H1 (cell line): ENCODE results near the gene NRK. TPM values are rescaled to one million over a fixed set of nuclear protein-coding genes. Genes with fewer than 3 reads are reported as not detected.

Experiments
- CTCF ChIA-PET: fragments of 300-600 bp; sonication (Branson Sonifier 250); formaldehyde crosslinking; loops from one replicate; lab custom pipeline; 2021; ENCODE audit not compliant: partially characterized antibody; lab: Charles Lee
- POLR2A ChIA-PET: fragments of 300-600 bp; sonication (Branson Sonifier 250); formaldehyde crosslinking; loops from one replicate; lab custom pipeline; 2021; ENCODE audit warnings: inconsistent platforms; ENCODE audit not compliant: partially characterized antibody; lab: Charles Lee
- DNase-seq, 2 experiments: peaks; one replicate each; pipeline versions ENCODE4 v3.0.0 to v3.0.0-alpha.2; 2010 to 2022; ENCODE audit warnings: low spot score in 2 of 2, low read depth in 1 of 2, mixed read lengths in 1 of 2
- FAIRE-seq: peaks from 2 replicates; lab custom pipeline; 2011; peaks lifted over from hg19 to GRCh38; lab: Jason Lieb, UNC
- H2AFZ ChIP-seq: 2 replicates; pipeline ENCODE4 v1.8.1; 2012; ENCODE audit warnings: low read length, inconsistent platforms
- H2AK5ac ChIP-seq: 2 replicates; pipeline ENCODE4 v1.6.1; 2013; ENCODE audit warnings: low read depth, low read length
- H2BK120ac ChIP-seq: replicated peaks from 2 replicates; pipeline ENCODE3; 2013; ENCODE audit warnings: low read depth, low read length, inconsistent platforms
- H2BK12ac ChIP-seq: 2 replicates; pipeline ENCODE4 v1.6.1; 2013; ENCODE audit warnings: low read depth, low read length
- H2BK15ac ChIP-seq: 2 replicates; pipeline ENCODE4 v1.6.1; 2013; ENCODE audit warnings: low read length
- H2BK20ac ChIP-seq: 2 replicates; pipeline ENCODE4 v1.6.1; 2013; ENCODE audit warnings: low read length
- H2BK5ac ChIP-seq: 2 replicates; pipeline ENCODE4 v1.6.1; 2013; ENCODE audit warnings: low read depth, low read length
- H3K14ac ChIP-seq: 2 replicates; pipeline ENCODE4 v1.6.1; 2013; ENCODE audit warnings: inconsistent platforms; ENCODE audit not compliant: insufficient read length
- H3K18ac ChIP-seq: 2 replicates; pipeline ENCODE4 v1.6.1; 2013; ENCODE audit warnings: low read length; ENCODE audit errors: extremely low read depth
- H3K23ac ChIP-seq: 2 replicates; pipeline ENCODE4 v1.6.1; 2013; ENCODE audit warnings: inconsistent platforms; ENCODE audit not compliant: insufficient read length
- H3K23me2 ChIP-seq: 2 replicates; pipeline ENCODE4 v1.6.1; 2013; ENCODE audit warnings: low read depth, low read length
- H3K27ac ChIP-seq: 2 replicates; pipeline ENCODE4 v1.6.1; 2011; ENCODE audit warnings: low read depth, low read length, inconsistent platforms
- H3K27me3 ChIP-seq, 4 experiments: replicated peaks in 1 of 4; 1 replicate in 1 of 4; 2 replicates in 3 of 4; pipeline versions ENCODE4 v1.6.1 to v1.8.1; 2011 to 2013; ENCODE audit warnings: low read length in 3 of 4, mild to moderate bottlenecking in 3 of 4, inconsistent platforms in 2 of 4, mixed read lengths in 2 of 4, moderate library complexity in 1 of 4; ENCODE audit not compliant: control insufficient read depth in 3 of 4, insufficient read depth in 3 of 4; ENCODE audit errors: extremely low read depth in 1 of 4
- H3K36me3 ChIP-seq, 4 experiments: 2 replicates each; pipeline versions ENCODE4 v1.6.1 to v1.8.1; 2011 to 2013; ENCODE audit warnings: mild to moderate bottlenecking in 4 of 4, low read length in 3 of 4, moderate library complexity in 2 of 4, control low read depth in 1 of 4, inconsistent platforms in 1 of 4; ENCODE audit not compliant: insufficient read depth in 4 of 4, control insufficient read depth in 2 of 4
- H3K4ac ChIP-seq: replicated peaks from 2 replicates; pipeline ENCODE3; 2013; ENCODE audit warnings: low read length, low read depth, mixed read lengths, inconsistent platforms; ENCODE audit not compliant: insufficient read length
- H3K4me1 ChIP-seq, 4 experiments: replicated peaks in 1 of 4; 1 replicate in 1 of 4; 2 replicates in 3 of 4; pipeline versions ENCODE4 v1.6.1 to v1.8.1; 2011 to 2013; ENCODE audit warnings: low read length in 3 of 4, inconsistent platforms in 2 of 4, mixed read lengths in 1 of 4; ENCODE audit not compliant: insufficient read depth in 4 of 4, control insufficient read depth in 3 of 4
- H3K4me2 ChIP-seq, 2 experiments: 2 replicates each; pipeline versions ENCODE4 v1.6.1 to v1.8.1; 2011 to 2013; ENCODE audit warnings: low read depth in 2 of 2, low read length in 2 of 2, control low read depth in 1 of 2, inconsistent platforms in 1 of 2, mild to moderate bottlenecking in 1 of 2; ENCODE audit not compliant: insufficient read depth in 1 of 2
- H3K4me3 ChIP-seq, 4 experiments: fragments of 200-600, 300-600 bp in 1 of 4; sonication (generic), shearing (Covaris generic), sonication (Bioruptor Twin) in 1 of 4; 2 replicates each; pipeline versions ENCODE4 v1.5.1 to v1.8.1; 2011 to 2016; ENCODE audit warnings: low read length in 4 of 4, low read depth in 3 of 4, control low read depth in 2 of 4, inconsistent platforms in 2 of 4, mild to moderate bottlenecking in 2 of 4, mixed read lengths in 1 of 4, moderate library complexity in 1 of 4; ENCODE audit not compliant: insufficient read depth in 2 of 4; ENCODE audit errors: extremely low read depth in 1 of 4
- H3K56ac ChIP-seq: replicated peaks from 2 replicates; pipeline ENCODE3; 2013; ENCODE audit warnings: low read depth, mild to moderate bottlenecking, mixed read lengths, low read length, inconsistent platforms; ENCODE audit not compliant: insufficient read length
- H3K79me1 ChIP-seq: 2 replicates; pipeline ENCODE4 v1.6.1; 2013; ENCODE audit warnings: low read depth, low read length, control low read depth
- H3K79me2 ChIP-seq, 2 experiments: 2 replicates each; pipeline versions ENCODE4 v1.6.1 to v1.8.1; 2012 to 2013; ENCODE audit warnings: low read length in 2 of 2, mild to moderate bottlenecking in 2 of 2, inconsistent platforms in 1 of 2; ENCODE audit not compliant: insufficient read depth in 2 of 2, control insufficient read depth in 1 of 2
- H3K9ac ChIP-seq, 4 experiments: replicated peaks in 1 of 4; 1 replicate in 1 of 4; 2 replicates in 3 of 4; pipeline versions ENCODE4 v1.6.1 to v1.8.1; 2011 to 2013; ENCODE audit warnings: low read depth in 3 of 4, low read length in 3 of 4, control low read depth in 2 of 4, mild to moderate bottlenecking in 2 of 4, moderate library complexity in 2 of 4, inconsistent platforms in 1 of 4; ENCODE audit errors: extremely low read depth in 1 of 4
- H3K9me3 ChIP-seq, 2 experiments: 2 replicates each; pipeline versions ENCODE4 v1.6.1 to v1.8.1; 2012 to 2013; ENCODE audit warnings: mild to moderate bottlenecking in 2 of 2, moderate library complexity in 2 of 2, control low read depth in 1 of 2, inconsistent platforms in 1 of 2, low read depth in 1 of 2, low read length in 1 of 2, mixed read lengths in 1 of 2; ENCODE audit not compliant: insufficient read depth in 2 of 2
- H4K20me1 ChIP-seq, 2 experiments: replicated peaks in 1 of 2; 2 replicates each; pipeline versions ENCODE3 to v1.8.1; 2011 to 2013; ENCODE audit warnings: inconsistent platforms in 2 of 2, low read length in 2 of 2, mild to moderate bottlenecking in 1 of 2; ENCODE audit not compliant: insufficient read depth in 2 of 2, control insufficient read depth in 1 of 2
- H4K5ac ChIP-seq: 2 replicates; pipeline ENCODE4 v1.6.1; 2013; ENCODE audit warnings: low read length, low read depth, mixed read lengths, inconsistent platforms; ENCODE audit not compliant: insufficient read length
- H4K8ac ChIP-seq: 2 replicates; pipeline ENCODE4 v1.8.0; 2013; ENCODE audit warnings: mild to moderate bottlenecking, moderate library complexity, low read length, inconsistent platforms; ENCODE audit not compliant: insufficient read depth; ENCODE audit errors: extremely low read depth
- H4K91ac ChIP-seq: replicated peaks from 2 replicates; pipeline ENCODE3; 2013; ENCODE audit warnings: low read length, mixed read lengths, inconsistent platforms; ENCODE audit not compliant: insufficient read length
- BRCA1 ChIP-seq: IDR thresholded peaks from 2 replicates; pipeline ENCODE4 v1.6.1; 2012; ENCODE audit warnings: low read depth, low read length, improper control_type of control experiment
- CEBPB ChIP-seq: IDR thresholded peaks from 2 replicates; pipeline ENCODE4 v1.6.1; 2012; ENCODE audit warnings: low read depth, low read length
- KDM5A ChIP-seq: fragments of 200-600 bp; IDR thresholded peaks from 2 replicates; pipeline ENCODE4 v1.7.1; 2012; ENCODE audit warnings: mild to moderate bottlenecking, low read length, inconsistent platforms, mixed read lengths
- MAFK ChIP-seq: IDR thresholded peaks from 2 replicates; pipeline ENCODE4 v1.6.1; 2012; ENCODE audit warnings: low read depth, mild to moderate bottlenecking, improper control_type of control experiment, low read length
- NANOG ChIP-seq: IDR thresholded peaks from 2 replicates; pipeline ENCODE4 v1.6.1; 2011; ENCODE audit warnings: low read length, low read depth, mild to moderate bottlenecking, inconsistent platforms; ENCODE audit not compliant: insufficient read depth, poor library complexity, severe bottlenecking
- PHF8 ChIP-seq: fragments of 200-600 bp; sonication (generic); conservative IDR thresholded peaks from 2 replicates; pipeline ENCODE4 v1.7.1; 2012; ENCODE audit warnings: low read depth, mild to moderate bottlenecking, inconsistent platforms, low read length, moderate library complexity
- SP4 ChIP-seq: IDR thresholded peaks from 2 replicates; pipeline ENCODE4 v1.6.1; 2012; ENCODE audit warnings: low read length, inconsistent platforms
- SUZ12 ChIP-seq: fragments of 200-600 bp; sonication (generic); IDR thresholded peaks from 2 replicates; pipeline ENCODE4 v1.6.1; 2012; ENCODE audit warnings: mild to moderate bottlenecking, inconsistent platforms, low read length, moderate library complexity, mixed read lengths
- USF2 ChIP-seq: IDR thresholded peaks from 2 replicates; pipeline ENCODE4 v1.6.1; 2011; ENCODE audit warnings: low read length, improper control_type of control experiment
- WGBS, 2 experiments: shearing (Covaris generic) in 1 of 2; methylation state at CpG; one replicate each; pipeline versions ENCODE4 v1.1.6 to v1.1.7; 2013 to 2015; ENCODE audit warnings: low lambda C conversion rate in 2 of 2, mixed read lengths in 2 of 2, inconsistent platforms in 1 of 2, low coverage in 1 of 2, missing lambda C conversion rate in 1 of 2; ENCODE audit not compliant: insufficient replicate concordance in 2 of 2, insufficient coverage in 1 of 2, insufficient read length in 1 of 2; ENCODE audit errors: extremely low coverage in 1 of 2, missing lambda C conversion rate in 1 of 2; 5-methylcytosine and 5-hydroxymethylcytosine counted together
- polyA plus RNA-seq, 7 experiments: library from polyadenylated mRNA; depleted of rRNA in 3 of 7; stranded (reverse) in 5 of 7; unstranded in 2 of 7; fragments of >200 nt in 5 of 7; fragments of 200-250 nt in 2 of 7; gene quantifications; 1 replicate in 5 of 7; 2 replicates in 1 of 7; 4 replicates in 1 of 7; pipeline versions ENCODE4 v1.2.1 to v1.2.3, GENCODE V29; 2011 to 2013; ENCODE audit warnings: missing spikeins in 2 of 7, mixed read lengths in 2 of 7
- total RNA-seq: library from RNA; stranded (reverse); fragmentation: NEBNext Ultra II Directional; extraction: Animal tissue kit (Norgen Biotek cat#: 25700); gene quantifications from 2 replicates; pipeline ENCODE4 v1.2.1, GENCODE V29; 2021
- TF ChIP-seq, protein P1 (sequence below): IDR thresholded peaks from 2 replicates; pipeline ENCODE4 v1.6.1; 2012; ENCODE audit warnings: inconsistent platforms
- TF ChIP-seq, protein P2 (sequence below): IDR thresholded peaks from 2 replicates; pipeline ENCODE4 v1.6.1; 2012; ENCODE audit warnings: low read length, inconsistent platforms

The NRK gene
- total and polyA plus RNA-seq, 2 of the 8 experiments (the other 6 are each of a cell fraction or from before 2014, with no cell fraction given) = 0.86 to 8.3 TPM

DNA sequence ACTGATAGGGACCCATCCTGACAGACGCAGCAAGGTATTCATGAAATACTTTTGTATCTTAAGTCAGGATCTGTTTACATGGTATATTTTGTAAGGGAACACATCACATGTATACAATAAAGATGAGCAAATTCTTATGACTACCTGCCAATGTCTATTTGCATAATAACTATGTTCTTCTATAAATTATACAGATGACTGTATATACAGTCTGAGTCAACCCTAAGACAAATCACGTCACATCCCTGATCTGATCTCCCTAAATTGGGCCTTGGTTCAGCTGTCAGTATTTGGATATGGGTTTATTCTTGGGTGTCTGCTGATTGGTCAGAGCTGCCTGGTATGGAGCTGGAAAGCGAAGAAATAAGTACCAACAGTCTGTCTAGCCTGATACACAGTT, 122.9 kb downstream of the NRK start:
- 87% methylated on average over 3 of the region's 3 CpGs; no CpG with 5 or more reads in 1 of the 2 experiments for WGBS, 2 experiments
- H4K91ac ChIP-seq = no peak overlapping the region
- no peak overlapping the region for H2BK15ac ChIP-seq
- no peak overlapping the region for H2BK20ac ChIP-seq
- no peaks in the 10 kb centered on the region for H3K79me2 ChIP-seq
- no peak overlapping the region for H3K9ac ChIP-seq
- ChIA-PET POLR2A (no interaction called here), CTCF (no interaction called here)
- H3K9me3 ChIP-seq = no peaks in the 10 kb centered on the region
- H4K5ac ChIP-seq = no peak overlapping the region
- H3K27me3 ChIP-seq = no peaks in the 10 kb centered on the region
- H3K56ac ChIP-seq = no peak overlapping the region
- no peaks in the 10 kb centered on the region for H3K4me1 ChIP-seq
- no peak overlapping the region for H3K4me3 ChIP-seq
- no peaks in the 10 kb centered on the region for H4K20me1 ChIP-seq
- H3K36me3 ChIP-seq = no peaks in the 10 kb centered on the region
- no peak overlapping the region for H2BK12ac ChIP-seq
- FAIRE-seq = no peak
- no peak overlapping the region for H3K14ac ChIP-seq
- no peaks in the 10 kb centered on the region for H3K79me1 ChIP-seq
- no peak overlapping the region for H2BK5ac ChIP-seq
- DNase-seq = no peak
- no peak overlapping the region for H2BK120ac ChIP-seq
- H3K23me2 ChIP-seq = no peaks in the 10 kb centered on the region
- H3K4ac ChIP-seq = no peak overlapping the region
- no peak overlapping the region for H3K27ac ChIP-seq
- H3K4me2 ChIP-seq = no peak overlapping the region
- no peak overlapping the region for H3K23ac ChIP-seq
- H3K18ac ChIP-seq = no peak overlapping the region
- H4K8ac ChIP-seq = no peak overlapping the region
- H2AFZ ChIP-seq = no peak overlapping the region
- no peak overlapping the region for H2AK5ac ChIP-seq
- TF ChIP-seq PHF8 (no peak), SUZ12 (no peak), KDM5A (no peak), SP4 (no peak), USF2 (no peak), NANOG (no peak), MAFK (no peak), CEBPB (no peak), BRCA1 (no peak)
- TF ChIP-seq, protein P1, sequence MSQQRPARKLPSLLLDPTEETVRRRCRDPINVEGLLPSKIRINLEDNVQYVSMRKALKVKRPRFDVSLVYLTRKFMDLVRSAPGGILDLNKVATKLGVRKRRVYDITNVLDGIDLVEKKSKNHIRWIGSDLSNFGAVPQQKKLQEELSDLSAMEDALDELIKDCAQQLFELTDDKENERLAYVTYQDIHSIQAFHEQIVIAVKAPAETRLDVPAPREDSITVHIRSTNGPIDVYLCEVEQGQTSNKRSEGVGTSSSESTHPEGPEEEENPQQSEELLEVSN = no peak
- TF ChIP-seq, protein P2, sequence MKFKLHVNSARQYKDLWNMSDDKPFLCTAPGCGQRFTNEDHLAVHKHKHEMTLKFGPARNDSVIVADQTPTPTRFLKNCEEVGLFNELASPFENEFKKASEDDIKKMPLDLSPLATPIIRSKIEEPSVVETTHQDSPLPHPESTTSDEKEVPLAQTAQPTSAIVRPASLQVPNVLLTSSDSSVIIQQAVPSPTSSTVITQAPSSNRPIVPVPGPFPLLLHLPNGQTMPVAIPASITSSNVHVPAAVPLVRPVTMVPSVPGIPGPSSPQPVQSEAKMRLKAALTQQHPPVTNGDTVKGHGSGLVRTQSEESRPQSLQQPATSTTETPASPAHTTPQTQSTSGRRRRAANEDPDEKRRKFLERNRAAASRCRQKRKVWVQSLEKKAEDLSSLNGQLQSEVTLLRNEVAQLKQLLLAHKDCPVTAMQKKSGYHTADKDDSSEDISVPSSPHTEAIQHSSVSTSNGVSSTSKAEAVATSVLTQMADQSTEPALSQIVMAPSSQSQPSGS = no peak
